Stomach (tissue), 4 donors: ENCODE data around the gene LCE3A.

Source experiments
- CTCF ChIP-seq, 7 experiments: fragments of 450-650 bp in 4 of 7; fragments of 200-600 bp in 3 of 7; sonication (generic) in 3 of 7; IDR thresholded peaks; one replicate each; pipeline ENCODE4 v1.5.1; 2016 to 2019; ENCODE audit warnings: antibody characterized with exemption in 7 of 7, control low read depth in 2 of 7, mild to moderate bottlenecking in 1 of 7
- EP300 ChIP-seq: sonication (generic); formaldehyde crosslinking; IDR thresholded peaks from one replicate; pipeline ENCODE4 v1.6.1; 2017; ENCODE audit warnings: antibody characterized with exemption
- POLR2A ChIP-seq, 4 donors: fragments of 450-650 bp; IDR thresholded peaks; one replicate each; pipeline ENCODE4 v1.6.1; 2016; ENCODE audit warnings: antibody characterized with exemption in 4 of 4, control low read depth in 2 of 4, mild to moderate bottlenecking in 1 of 4, moderate library complexity in 1 of 4
- POLR2AphosphoS5 ChIP-seq, 3 donors: sonication (generic); formaldehyde crosslinking; IDR thresholded peaks; one replicate each; pipeline ENCODE4 v1.6.1; 2016; ENCODE audit warnings: antibody characterized with exemption in 3 of 3

GRCh38 chr1:152577168-152577567 lies 45.7 kb downstream of the LCE3A start:
- no peak for TF ChIP-seq CTCF (IDR thresholded peaks at IDR 0.05)
- no peak for TF ChIP-seq POLR2A (IDR thresholded peaks at IDR 0.05)
- no peak for TF ChIP-seq EP300
- TF ChIP-seq POLR2AphosphoS5 (IDR thresholded peaks at IDR 0.05) = no peak
